ENCODE results near the gene EARS2. TPM values are rescaled to one million over a fixed set of nuclear protein-coding genes. Genes with fewer than 3 reads are reported as not detected.

EARS2 gene
- polyA plus RNA-seq, 1 donor (not counting 4 experiments of a cell fraction or from before 2014, with no cell fraction given), result 32.7 TPM

- no peak overlapping the region for H3K27ac ChIP-seq (ENCODE audit: control insufficient read depth, insufficient read depth, low read length)
- no peaks in the 10 kb centered on the region for H4K20me1 ChIP-seq (ENCODE audit: control insufficient read depth, extremely low read depth, insufficient read depth, low read length)
- dilution Hi-C loops (cut with MboI; ENCODE audit: extremely low pct_ligation_motif_present, low sequenced_read_pairs), result no loop called here
- H3K9me3 ChIP-seq (ENCODE audit: control insufficient read depth, low read depth, low read length), result no peaks in the 10 kb centered on the region
- no peak for FAIRE-seq
- no peak overlapping the region for H3K4me3 ChIP-seq (ENCODE audit: control insufficient read depth in 2 of 3, extremely low read depth in 1 of 3, insufficient read depth in 2 of 3, low read depth in 1 of 3, low read length in 3 of 3)
- no peak for TF ChIP-seq CTCF (optimal IDR thresholded peaks at IDR 0.05 in 1 of 3, IDR thresholded peaks at IDR 0.05 in 1 of 3, conservative IDR thresholded peaks at IDR 0.05 in 1 of 3; ENCODE audit: extremely low read depth in 1 of 3, insufficient read depth in 2 of 3, low read length in 3 of 3)
- TF ChIP-seq EZH2 (IDR thresholded peaks at IDR 0.05; ENCODE audit: low read length), result no peak
- DNase-seq (ENCODE audit: low read depth, low spot score), result no peak
- no peaks in the 10 kb centered on the region for H3K27me3 ChIP-seq (ENCODE audit: control insufficient read depth, extremely low read depth, insufficient read depth, low read length)
- H3K36me3 ChIP-seq (ENCODE audit: control insufficient read depth in 2 of 2, extremely low read depth in 1 of 2, insufficient read depth in 2 of 2, low read length in 2 of 2), result peaks cover 5 to 9% of the 10 kb centered on the region in 2 experiments
- H3K9me1 ChIP-seq (ENCODE audit: control insufficient read depth, extremely low read depth, insufficient read depth, low read length), result no peaks in the 10 kb centered on the region
- no peak overlapping the region for H3K4me2 ChIP-seq (ENCODE audit: control insufficient read depth, extremely low read depth, insufficient read depth, low read depth, low read length)
- H3K79me2 ChIP-seq (ENCODE audit: control insufficient read depth, insufficient read depth, low read length), result peaks cover 2% of the 10 kb centered on the region
- no peak overlapping the region for H3K9ac ChIP-seq (ENCODE audit: control insufficient read depth, extremely low read depth, insufficient read depth, low read length)
- H3K4me1 ChIP-seq (ENCODE audit: control insufficient read depth, extremely low read depth, insufficient read depth, low read length), result no peaks in the 10 kb centered on the region
- no peak overlapping the region for H2AFZ ChIP-seq (ENCODE audit: control insufficient read depth, low read length)
These were observed 24.6 kb upstream of the EARS2 start for GRCh38 chr16:23581764-23582163.

- Histone ChIP-seq H3K36me3 (ENCODE audit: control insufficient read depth in 2 of 2, extremely low read depth in 1 of 2, insufficient read depth in 2 of 2, low read length in 2 of 2) (peaks cover 12% of the 10 kb centered on the region in 2 experiments), H2AFZ (ENCODE audit: control insufficient read depth, low read length) (no peak overlapping the region), H3K9ac (ENCODE audit: control insufficient read depth, extremely low read depth, insufficient read depth, low read length) (no peak overlapping the region), H3K9me1 (ENCODE audit: control insufficient read depth, extremely low read depth, insufficient read depth, low read length) (no peaks in the 10 kb centered on the region), H3K9me3 (ENCODE audit: control insufficient read depth, low read depth, low read length) (no peaks in the 10 kb centered on the region), H3K27me3 (ENCODE audit: control insufficient read depth, extremely low read depth, insufficient read depth, low read length) (no peaks in the 10 kb centered on the region), H3K4me2 (ENCODE audit: control insufficient read depth, extremely low read depth, insufficient read depth, low read depth, low read length) (no peak overlapping the region), H3K4me3 (ENCODE audit: control insufficient read depth in 2 of 3, extremely low read depth in 1 of 3, insufficient read depth in 2 of 3, low read depth in 1 of 3, low read length in 3 of 3) (no peak overlapping the region), H3K4me1 (ENCODE audit: control insufficient read depth, extremely low read depth, insufficient read depth, low read length) (no peaks in the 10 kb centered on the region), H3K27ac (ENCODE audit: control insufficient read depth, insufficient read depth, low read length) (no peak overlapping the region), H4K20me1 (ENCODE audit: control insufficient read depth, extremely low read depth, insufficient read depth, low read length) (no peaks in the 10 kb centered on the region), H3K79me2 (ENCODE audit: control insufficient read depth, insufficient read depth, low read length) (no peaks in the 10 kb centered on the region)
- TF ChIP-seq EZH2 (IDR thresholded peaks at IDR 0.05; ENCODE audit: low read length), result no peak
- dilution Hi-C loops (cut with MboI; ENCODE audit: extremely low pct_ligation_motif_present, low sequenced_read_pairs), result no loop called here
- DNase-seq (ENCODE audit: low read depth, low spot score) (no peak), FAIRE-seq (no peak)
These were observed 23.2 kb upstream of the EARS2 start for GRCh38 chr16:23580391-23580790.

GRCh38 chr16:23579371-23579770, 22.2 kb upstream of the EARS2 start:
- TF ChIP-seq CTCF (optimal IDR thresholded peaks at IDR 0.05 in 1 of 3, IDR thresholded peaks at IDR 0.05 in 1 of 3, conservative IDR thresholded peaks at IDR 0.05 in 1 of 3; ENCODE audit: extremely low read depth in 1 of 3, insufficient read depth in 2 of 3, low read length in 3 of 3) (no peak), EZH2 (IDR thresholded peaks at IDR 0.05; ENCODE audit: low read length) (no peak)
- no peaks in the 10 kb centered on the region for H3K9me3 ChIP-seq (ENCODE audit: control insufficient read depth, low read depth, low read length)
- H3K36me3 ChIP-seq (ENCODE audit: control insufficient read depth in 2 of 2, extremely low read depth in 1 of 2, insufficient read depth in 2 of 2, low read length in 2 of 2), result peaks cover 8 to 12% of the 10 kb centered on the region in 2 experiments
- FAIRE-seq (no peak), DNase-seq (ENCODE audit: low read depth, low spot score) (no peak)
- no peak overlapping the region for H2AFZ ChIP-seq (ENCODE audit: control insufficient read depth, low read length)
- no peak overlapping the region for H3K9ac ChIP-seq (ENCODE audit: control insufficient read depth, extremely low read depth, insufficient read depth, low read length)
- no peaks in the 10 kb centered on the region for H3K4me1 ChIP-seq (ENCODE audit: control insufficient read depth, extremely low read depth, insufficient read depth, low read length)
- dilution Hi-C loops (cut with MboI; ENCODE audit: extremely low pct_ligation_motif_present, low sequenced_read_pairs), result no loop called here
- no peaks in the 10 kb centered on the region for H3K27me3 ChIP-seq (ENCODE audit: control insufficient read depth, extremely low read depth, insufficient read depth, low read length)
- no peaks in the 10 kb centered on the region for H3K79me2 ChIP-seq (ENCODE audit: control insufficient read depth, insufficient read depth, low read length)
- H3K4me2 ChIP-seq (ENCODE audit: control insufficient read depth, extremely low read depth, insufficient read depth, low read depth, low read length), result no peak overlapping the region
- H4K20me1 ChIP-seq (ENCODE audit: control insufficient read depth, extremely low read depth, insufficient read depth, low read length), result no peaks in the 10 kb centered on the region
- H3K4me3 ChIP-seq (ENCODE audit: control insufficient read depth in 2 of 3, extremely low read depth in 1 of 3, insufficient read depth in 2 of 3, low read depth in 1 of 3, low read length in 3 of 3), result no peak overlapping the region
- no peak overlapping the region for H3K27ac ChIP-seq (ENCODE audit: control insufficient read depth, insufficient read depth, low read length)
- no peaks in the 10 kb centered on the region for H3K9me1 ChIP-seq (ENCODE audit: control insufficient read depth, extremely low read depth, insufficient read depth, low read length)
